Measurements from ENCODE around the gene SERBP1. TPM values are rescaled to one million over a fixed set of nuclear protein-coding genes. Genes with fewer than 3 reads are reported as not detected.
"Not testable (repeated sequence)": the region's sequence is repeated elsewhere in the genome, so short reads cannot be mapped to it uniquely, and the experiment has no call there.

The SERBP1 gene
- total RNA-seq, 1 experiment from 2014 or later, result 312 TPM

GRCh38 chr1:67427465-67427864, 2.7 kb downstream of the SERBP1 start:
- ChIA-PET CTCF (no interaction called here), POLR2A (ENCODE audit: unreplicated experiment) (interaction anchor here (0.6 kb wide), 1 partner anchor 242 kb away, joined by 3 read pairs; no protein-coding TSS in a partner anchor)

GRCh38 chr1:67420835-67421492, 9.2 kb downstream of the SERBP1 start:
- peaks cover 98% of the 10 kb centered on the region for H4K20me1 ChIP-seq (ENCODE audit: insufficient read depth)
- no peaks in the 10 kb centered on the region for H3K9me2 ChIP-seq (ENCODE audit: insufficient read depth)
- H3K4me2 ChIP-seq, result no peak overlapping the region
- TF ChIP-seq EZH2 (IDR thresholded peaks at IDR 0.05; ENCODE audit: low read depth), result no peak
- TF ChIP-seq CTCF (conservative IDR thresholded peaks at IDR 0.05), result no peak
- no peak overlapping the region for H3K27ac ChIP-seq
- peaks cover 100% of the 10 kb centered on the region for H3K79me2 ChIP-seq (ENCODE audit: low read depth)
- no peaks in the 10 kb centered on the region for H3K9me3 ChIP-seq (ENCODE audit: insufficient read depth, low read depth)
- peaks cover 77% of the 10 kb centered on the region for H3K36me3 ChIP-seq (ENCODE audit: low read depth)
- intact Hi-C loops (cut with micrococcal nuclease; ENCODE audit: unreplicated experiment), result no loop called here
- no peak for DNase-seq
- H3F3A ChIP-seq (ENCODE audit: insufficient read depth, low read depth), result peaks cover 35% of the 10 kb centered on the region; the same call in 1 of the 2 replicates
- no TSS peak for BruUV-seq (replicated peaks)
- no peak overlapping the region for H3K4me3 ChIP-seq
- POLR2A ChIA-PET (ENCODE audit: unreplicated experiment), result no interaction called here
- H3K27me3 ChIP-seq (ENCODE audit: insufficient read depth, low read depth), result no peaks in the 10 kb centered on the region
- no peaks in the 10 kb centered on the region for H3K4me1 ChIP-seq (replicated peaks; ENCODE audit: insufficient read depth)
- no peak overlapping the region for H2AFZ ChIP-seq
- CTCF ChIA-PET, result no interaction called here

More at GRCh38 chr1:67427465-67427864, 2.7 kb downstream of the SERBP1 start:
- Histone ChIP-seq H3K79me2 (ENCODE audit: low read depth) (peaks cover 78% of the 10 kb centered on the region), H3K4me3 (peak overlapping the region; percentile 78), H4K20me1 (ENCODE audit: insufficient read depth) (peaks cover 71% of the 10 kb centered on the region), H3K27me3 (ENCODE audit: insufficient read depth, low read depth) (no peaks in the 10 kb centered on the region), H3K36me3 (ENCODE audit: low read depth) (peaks cover 64% of the 10 kb centered on the region), H3K9me2 (ENCODE audit: insufficient read depth) (no peaks in the 10 kb centered on the region), H3K4me1 (replicated peaks; ENCODE audit: insufficient read depth) (peaks cover 34% of the 10 kb centered on the region), H3K27ac (no peak overlapping the region), H3K9me3 (ENCODE audit: insufficient read depth, low read depth) (no peaks in the 10 kb centered on the region), H2AFZ (no peak overlapping the region), H3K4me2 (peak overlapping the region; percentile 98), H3F3A (ENCODE audit: insufficient read depth, low read depth) (peaks cover 17% of the 10 kb centered on the region; the same call in 1 of the 2 replicates)
- no peak for DNase-seq
- no peak for TF ChIP-seq EZH2 (IDR thresholded peaks at IDR 0.05; ENCODE audit: low read depth)
- no peak for TF ChIP-seq CTCF (conservative IDR thresholded peaks at IDR 0.05)
- intact Hi-C loops (cut with micrococcal nuclease; ENCODE audit: unreplicated experiment), result no loop called here
- no TSS peak for BruUV-seq (replicated peaks)

- H3K9me3 ChIP-seq (ENCODE audit: insufficient read depth, low read depth), result no peaks in the 10 kb centered on the region
- CTCF ChIA-PET, result no interaction called here
- no TSS peak for BruUV-seq (replicated peaks)
- no peaks in the 10 kb centered on the region for H3K27me3 ChIP-seq (ENCODE audit: insufficient read depth, low read depth)
- H3K4me2 ChIP-seq, result no peak overlapping the region
- H3K9me2 ChIP-seq (ENCODE audit: insufficient read depth), result no peaks in the 10 kb centered on the region
- no peak overlapping the region for H3K4me3 ChIP-seq
- H3K27ac ChIP-seq, result no peak overlapping the region
- no peaks in the 10 kb centered on the region for H3K4me1 ChIP-seq (replicated peaks; ENCODE audit: insufficient read depth)
- POLR2A ChIA-PET (ENCODE audit: unreplicated experiment), result interaction anchor here (0.6 kb wide), 1 partner anchor 11 kb away, joined by 3 read pairs; the partner anchor contains the start of gene SERBP1
- peaks cover 99% of the 10 kb centered on the region for H3K79me2 ChIP-seq (ENCODE audit: low read depth)
- H3K36me3 ChIP-seq (ENCODE audit: low read depth), result peaks cover 75% of the 10 kb centered on the region
- peaks cover 47% of the 10 kb centered on the region; the same call in 1 of the 2 replicates for H3F3A ChIP-seq (ENCODE audit: insufficient read depth, low read depth)
- intact Hi-C loops (cut with micrococcal nuclease; ENCODE audit: unreplicated experiment), result no loop called here
- TF ChIP-seq EZH2 (IDR thresholded peaks at IDR 0.05; ENCODE audit: low read depth) (no peak), CTCF (conservative IDR thresholded peaks at IDR 0.05) (no peak)
- peaks cover 98% of the 10 kb centered on the region for H4K20me1 ChIP-seq (ENCODE audit: insufficient read depth)
- no peak for DNase-seq
- no peak overlapping the region for H2AFZ ChIP-seq
These were observed 11.2 kb downstream of the SERBP1 start for GRCh38 chr1:67418839-67419586.

GRCh38 chr1:67417733-67418132, 12.5 kb downstream of the SERBP1 start:
- H3K9me2 ChIP-seq (ENCODE audit: insufficient read depth); H3K27me3 ChIP-seq (ENCODE audit: insufficient read depth, low read depth); POLR2A ChIA-PET (ENCODE audit: unreplicated experiment); H3K4me3 ChIP-seq; BruUV-seq (replicated peaks); H3K4me2 ChIP-seq; H3K4me1 ChIP-seq (replicated peaks; ENCODE audit: insufficient read depth); DNase-seq; H2AFZ ChIP-seq; H3K27ac ChIP-seq; CTCF ChIA-PET; intact Hi-C loops (cut with micrococcal nuclease; ENCODE audit: unreplicated experiment); H3K9me3 ChIP-seq (ENCODE audit: insufficient read depth, low read depth): not testable (repeated sequence)
- peaks cover 54% of the 10 kb centered on the region; the same call in 1 of the 2 replicates for H3F3A ChIP-seq (ENCODE audit: insufficient read depth, low read depth)
- peaks cover 94% of the 10 kb centered on the region for H3K79me2 ChIP-seq (ENCODE audit: low read depth)
- peaks cover 74% of the 10 kb centered on the region for H3K36me3 ChIP-seq (ENCODE audit: low read depth)
- H4K20me1 ChIP-seq (ENCODE audit: insufficient read depth), result peaks cover 98% of the 10 kb centered on the region
